Measurements from ENCODE around the gene AFF3. TPM values are rescaled to one million over a fixed set of nuclear protein-coding genes. Genes with fewer than 3 reads are reported as not detected.

Gene AFF3
- total RNA-seq, 1 experiment from 2014 or later, result 0.05 TPM

DNA sequence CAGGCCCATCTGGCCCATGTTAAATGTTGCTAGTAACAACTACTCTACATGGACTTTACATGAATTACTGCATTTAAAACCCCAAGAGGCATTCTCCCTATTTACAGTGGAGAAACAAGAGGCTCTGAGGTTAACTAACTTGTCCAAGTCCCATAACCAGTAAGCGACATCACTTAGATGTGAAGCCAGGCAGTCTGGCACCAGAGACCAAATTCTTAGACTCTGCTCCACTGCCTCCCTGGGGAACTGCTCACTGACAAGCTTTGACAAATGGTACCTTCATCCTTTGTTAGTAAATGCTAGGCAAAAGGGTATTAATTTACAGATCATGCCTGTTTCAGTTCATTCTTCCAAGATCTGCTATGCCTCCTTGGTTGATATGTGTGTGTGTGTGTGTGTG lies 124.8 kb downstream of the AFF3 start:
- no peaks in the 10 kb centered on the region for H3K9me3 ChIP-seq
- no peaks in the 10 kb centered on the region for H3K27me3 ChIP-seq (replicated peaks; ENCODE audit: control insufficient read depth, insufficient read depth, low read length)
- H3K9me3 Mint-ChIP-seq (ENCODE audit: unreplicated experiment), result no peaks in the 10 kb centered on the region
- no TSS peak for BruUV-seq (replicated peaks)
- H3K4me1 ChIP-seq, result no peaks in the 10 kb centered on the region
- no peaks in the 10 kb centered on the region for H3K36me3 Mint-ChIP-seq (ENCODE audit: insufficient read depth, unreplicated experiment)
- ChIA-PET CTCF (no interaction called here), POLR2A (interaction anchor here (0.7 kb wide), 1 partner anchor 122 kb away, joined by 3 read pairs; no protein-coding TSS in a partner anchor)
- DNase-seq, result no peak
- H3K4me1 Mint-ChIP-seq (ENCODE audit: low read depth, unreplicated experiment), result no peaks in the 10 kb centered on the region
- no peak overlapping the region for H3K27ac Mint-ChIP-seq (ENCODE audit: unreplicated experiment)
- intact Hi-C loops (cut with micrococcal nuclease; ENCODE audit: unreplicated experiment), result no loop called here
- no peak overlapping the region for H3K4me3 ChIP-seq (ENCODE audit: low read depth, low read length)
- H3K4me3 Mint-ChIP-seq (ENCODE audit: unreplicated experiment), result no peak overlapping the region
- peaks cover 9% of the 10 kb centered on the region for H3K27me3 Mint-ChIP-seq (ENCODE audit: insufficient read depth, unreplicated experiment)
- TF ChIP-seq, protein P1, sequence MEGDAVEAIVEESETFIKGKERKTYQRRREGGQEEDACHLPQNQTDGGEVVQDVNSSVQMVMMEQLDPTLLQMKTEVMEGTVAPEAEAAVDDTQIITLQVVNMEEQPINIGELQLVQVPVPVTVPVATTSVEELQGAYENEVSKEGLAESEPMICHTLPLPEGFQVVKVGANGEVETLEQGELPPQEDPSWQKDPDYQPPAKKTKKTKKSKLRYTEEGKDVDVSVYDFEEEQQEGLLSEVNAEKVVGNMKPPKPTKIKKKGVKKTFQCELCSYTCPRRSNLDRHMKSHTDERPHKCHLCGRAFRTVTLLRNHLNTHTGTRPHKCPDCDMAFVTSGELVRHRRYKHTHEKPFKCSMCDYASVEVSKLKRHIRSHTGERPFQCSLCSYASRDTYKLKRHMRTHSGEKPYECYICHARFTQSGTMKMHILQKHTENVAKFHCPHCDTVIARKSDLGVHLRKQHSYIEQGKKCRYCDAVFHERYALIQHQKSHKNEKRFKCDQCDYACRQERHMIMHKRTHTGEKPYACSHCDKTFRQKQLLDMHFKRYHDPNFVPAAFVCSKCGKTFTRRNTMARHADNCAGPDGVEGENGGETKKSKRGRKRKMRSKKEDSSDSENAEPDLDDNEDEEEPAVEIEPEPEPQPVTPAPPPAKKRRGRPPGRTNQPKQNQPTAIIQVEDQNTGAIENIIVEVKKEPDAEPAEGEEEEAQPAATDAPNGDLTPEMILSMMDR (IDR thresholded peaks at IDR 0.05; ENCODE audit: insufficient read depth in 1 of 2, low read depth in 1 of 2, low read length in 1 of 2, severe bottlenecking in 1 of 2, unreplicated experiment in 1 of 2), result no peak
- H3K36me3 ChIP-seq (ENCODE audit: control insufficient read depth, insufficient read depth, low read length), result no peaks in the 10 kb centered on the region

DNA sequence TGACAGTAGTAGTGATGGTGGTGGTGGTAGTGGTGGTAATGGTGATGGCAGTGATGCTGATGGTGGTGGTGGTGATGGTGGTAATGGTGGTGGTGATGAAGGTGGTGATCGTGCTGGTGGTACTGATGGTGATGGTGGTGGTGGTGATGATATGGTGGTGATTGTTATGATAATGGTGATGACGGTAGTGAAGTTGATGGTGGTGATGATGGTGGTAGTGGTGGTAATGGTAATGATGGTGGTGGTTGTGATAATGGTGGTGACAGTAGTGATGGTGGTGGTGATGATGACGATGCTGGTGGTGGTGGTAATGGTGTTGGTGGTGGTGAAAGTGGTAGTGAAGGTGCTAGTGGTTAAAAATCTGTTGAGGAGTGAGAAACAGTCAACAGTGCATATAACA lies 125.6 kb downstream of the AFF3 start:
- Mint-ChIP-seq H3K9me3 (ENCODE audit: unreplicated experiment) (no peaks in the 10 kb centered on the region), H3K4me3 (ENCODE audit: unreplicated experiment) (no peak overlapping the region), H3K4me1 (ENCODE audit: low read depth, unreplicated experiment) (no peaks in the 10 kb centered on the region), H3K36me3 (ENCODE audit: insufficient read depth, unreplicated experiment) (no peaks in the 10 kb centered on the region), H3K27ac (ENCODE audit: unreplicated experiment) (no peak overlapping the region), H3K27me3 (ENCODE audit: insufficient read depth, unreplicated experiment) (peaks cover 13% of the 10 kb centered on the region)
- intact Hi-C loops (cut with micrococcal nuclease; ENCODE audit: unreplicated experiment), result no loop called here
- TF ChIP-seq, protein P1 (IDR thresholded peaks at IDR 0.05; ENCODE audit: insufficient read depth in 1 of 2, low read depth in 1 of 2, low read length in 1 of 2, severe bottlenecking in 1 of 2, unreplicated experiment in 1 of 2), result no peak
- no peak overlapping the region for H3K4me3 ChIP-seq (ENCODE audit: low read depth, low read length)
- ChIA-PET CTCF (no interaction called here), POLR2A (no interaction called here)
- no TSS peak for BruUV-seq (replicated peaks)
- no peaks in the 10 kb centered on the region for H3K27me3 ChIP-seq (replicated peaks; ENCODE audit: control insufficient read depth, insufficient read depth, low read length)
- no peaks in the 10 kb centered on the region for H3K36me3 ChIP-seq (ENCODE audit: control insufficient read depth, insufficient read depth, low read length)
- H3K4me1 ChIP-seq, result no peaks in the 10 kb centered on the region
- DNase-seq, result no peak
- no peaks in the 10 kb centered on the region for H3K9me3 ChIP-seq

DNA sequence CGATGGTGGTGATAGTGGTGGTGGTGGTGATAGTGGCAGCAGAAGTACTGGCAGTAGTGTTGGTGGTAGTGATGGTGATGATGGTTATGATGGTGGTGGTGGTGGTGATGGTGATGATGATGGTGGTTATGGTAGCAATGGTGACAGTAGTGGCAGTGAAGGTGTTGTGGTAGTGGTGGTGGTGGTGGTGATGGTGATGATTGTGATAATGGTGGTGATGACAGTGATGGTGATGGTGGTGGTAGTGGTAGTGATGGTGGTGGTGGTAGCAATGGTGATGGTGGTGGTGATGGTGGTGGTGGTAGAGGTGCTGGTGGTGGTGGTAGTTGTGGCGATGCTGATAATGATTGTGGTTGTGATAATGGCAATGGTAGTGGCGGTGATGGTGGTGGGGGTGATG lies 126.5 kb downstream of the AFF3 start:
- H3K9me3 Mint-ChIP-seq (ENCODE audit: unreplicated experiment), result no peaks in the 10 kb centered on the region
- Histone ChIP-seq H3K9me3 (no peaks in the 10 kb centered on the region), H3K4me3 (ENCODE audit: low read depth, low read length) (no peak overlapping the region), H3K4me1 (no peaks in the 10 kb centered on the region), H3K27me3 (replicated peaks; ENCODE audit: control insufficient read depth, insufficient read depth, low read length) (no peaks in the 10 kb centered on the region), H3K36me3 (ENCODE audit: control insufficient read depth, insufficient read depth, low read length) (no peaks in the 10 kb centered on the region)
- intact Hi-C loops (cut with micrococcal nuclease; ENCODE audit: unreplicated experiment), result no loop called here
- no peaks in the 10 kb centered on the region for H3K36me3 Mint-ChIP-seq (ENCODE audit: insufficient read depth, unreplicated experiment)
- DNase-seq, result no peak
- ChIA-PET POLR2A (no interaction called here), CTCF (no interaction called here)
- TF ChIP-seq, protein P1 (IDR thresholded peaks at IDR 0.05; ENCODE audit: insufficient read depth in 1 of 2, low read depth in 1 of 2, low read length in 1 of 2, severe bottlenecking in 1 of 2, unreplicated experiment in 1 of 2), result no peak
- no TSS peak for BruUV-seq (replicated peaks)
- no peaks in the 10 kb centered on the region for H3K4me1 Mint-ChIP-seq (ENCODE audit: low read depth, unreplicated experiment)
- H3K27ac Mint-ChIP-seq (ENCODE audit: unreplicated experiment), result no peak overlapping the region
- H3K27me3 Mint-ChIP-seq (ENCODE audit: insufficient read depth, unreplicated experiment), result peaks cover 10% of the 10 kb centered on the region
- H3K4me3 Mint-ChIP-seq (ENCODE audit: unreplicated experiment), result no peak overlapping the region
